M059J (cell line): Measurements from ENCODE around the gene IGF2BP3. TPM values are rescaled to one million over a fixed set of nuclear protein-coding genes. Genes with fewer than 3 reads are reported as not detected.

Experiments
- DNase-seq: peaks from one replicate; pipeline ENCODE4 v3.0.0-alpha.2; 2012; ENCODE audit warnings: low read depth
- total RNA-seq: library from RNA; depleted of rRNA; stranded (reverse); fragments of >200 nt; shearing (Covaris generic); gene quantifications from 2 replicates; pipeline ENCODE4 v1.2.3, GENCODE V29; 2014

The IGF2BP3 gene
- total RNA-seq, 1 experiment from 2014 or later = 50.6 TPM

DNA sequence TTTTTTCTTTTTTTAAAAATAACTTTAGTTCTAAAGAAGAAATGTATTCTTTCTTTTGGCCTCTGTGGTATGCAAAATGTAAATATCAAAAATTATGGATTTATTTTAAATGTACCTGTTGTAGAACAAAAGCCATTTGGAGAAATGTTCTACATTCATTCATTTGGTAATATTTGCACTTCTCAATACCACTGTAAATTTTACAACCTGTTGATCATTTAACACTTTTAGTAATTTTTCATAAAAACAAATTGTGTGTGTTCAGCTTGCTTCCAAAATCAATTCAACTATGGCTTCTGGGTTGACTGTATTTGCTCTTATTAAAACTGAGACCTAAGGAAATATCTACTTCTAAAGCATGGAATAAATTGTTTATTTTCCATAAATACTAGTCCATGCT lies 2.3 kb upstream of the IGF2BP3 start:
- no peak for DNase-seq

DNA sequence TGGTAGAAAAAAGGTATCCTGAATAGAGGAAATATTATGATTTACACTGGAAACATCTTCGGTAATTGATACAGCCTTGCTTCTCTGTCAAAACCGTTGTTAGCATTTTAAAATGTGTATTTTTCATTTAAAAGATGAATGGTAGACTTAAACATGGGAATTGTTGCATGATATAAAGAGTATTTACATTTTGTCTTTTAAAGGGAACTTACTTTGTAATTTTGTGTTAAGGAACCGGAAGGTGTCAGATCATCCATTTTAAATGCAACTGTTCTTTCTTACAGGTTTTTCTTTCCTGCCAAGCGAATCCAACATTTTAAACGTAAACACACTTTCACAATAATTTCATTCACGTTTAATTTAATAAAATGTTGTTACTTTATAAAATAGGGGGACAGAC lies 1.8 kb upstream of the IGF2BP3 start:
- no peak for DNase-seq

DNA sequence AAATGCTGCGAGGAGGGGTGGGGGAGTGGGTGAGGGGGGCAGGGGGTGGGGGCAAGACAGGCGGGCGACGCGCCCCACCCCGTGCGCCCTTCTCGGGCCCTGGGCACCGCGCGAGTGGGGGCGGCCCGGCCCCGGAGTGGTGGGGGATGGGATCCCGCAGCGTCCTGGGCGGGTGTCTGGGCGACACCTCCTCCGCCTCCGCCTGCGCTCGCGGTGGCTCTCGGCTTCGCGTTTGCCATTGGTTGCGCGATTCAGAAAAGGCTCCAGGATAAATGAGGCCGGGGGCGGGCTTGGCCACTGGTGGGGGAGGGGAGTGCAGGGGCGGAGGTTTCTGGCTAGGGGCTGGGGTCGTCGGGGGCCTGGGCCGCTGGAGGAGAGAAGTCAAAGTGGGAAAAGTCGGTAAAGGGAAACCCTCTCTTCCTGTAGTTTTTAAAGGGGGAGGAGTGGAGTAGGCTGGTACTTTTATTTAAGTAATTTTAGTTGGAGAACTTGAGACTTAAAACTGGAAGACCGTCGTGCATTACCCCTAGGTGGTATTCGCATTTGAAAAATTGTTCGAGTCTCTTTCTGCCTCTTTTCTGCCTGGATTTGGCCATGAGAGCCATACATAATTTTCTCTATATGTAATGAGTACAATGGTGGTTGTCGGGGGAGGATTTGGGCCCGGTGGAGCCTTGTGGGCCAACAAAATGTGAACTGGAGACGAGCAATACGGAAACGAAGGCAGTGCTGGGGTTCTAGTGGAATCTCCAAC lies 992 bp upstream of the IGF2BP3 start:
- DNase-seq = peak; percentile 87

DNA sequence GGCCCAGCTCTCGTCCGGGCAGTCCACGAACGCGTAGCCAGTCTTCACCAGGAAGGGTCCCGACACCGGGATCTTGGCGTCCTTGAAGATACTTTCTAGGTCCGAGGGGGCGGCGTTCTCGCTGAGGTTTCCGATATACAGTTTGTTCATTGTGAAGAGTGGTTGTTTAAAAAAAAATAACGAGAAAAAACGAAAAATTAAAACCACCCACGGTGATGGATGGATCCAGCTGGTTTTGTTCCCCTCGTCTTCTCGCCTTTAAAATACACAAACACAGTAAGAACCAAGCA lies 385 bp downstream of the IGF2BP3 start:
- DNase-seq = peak; percentile 43

DNA sequence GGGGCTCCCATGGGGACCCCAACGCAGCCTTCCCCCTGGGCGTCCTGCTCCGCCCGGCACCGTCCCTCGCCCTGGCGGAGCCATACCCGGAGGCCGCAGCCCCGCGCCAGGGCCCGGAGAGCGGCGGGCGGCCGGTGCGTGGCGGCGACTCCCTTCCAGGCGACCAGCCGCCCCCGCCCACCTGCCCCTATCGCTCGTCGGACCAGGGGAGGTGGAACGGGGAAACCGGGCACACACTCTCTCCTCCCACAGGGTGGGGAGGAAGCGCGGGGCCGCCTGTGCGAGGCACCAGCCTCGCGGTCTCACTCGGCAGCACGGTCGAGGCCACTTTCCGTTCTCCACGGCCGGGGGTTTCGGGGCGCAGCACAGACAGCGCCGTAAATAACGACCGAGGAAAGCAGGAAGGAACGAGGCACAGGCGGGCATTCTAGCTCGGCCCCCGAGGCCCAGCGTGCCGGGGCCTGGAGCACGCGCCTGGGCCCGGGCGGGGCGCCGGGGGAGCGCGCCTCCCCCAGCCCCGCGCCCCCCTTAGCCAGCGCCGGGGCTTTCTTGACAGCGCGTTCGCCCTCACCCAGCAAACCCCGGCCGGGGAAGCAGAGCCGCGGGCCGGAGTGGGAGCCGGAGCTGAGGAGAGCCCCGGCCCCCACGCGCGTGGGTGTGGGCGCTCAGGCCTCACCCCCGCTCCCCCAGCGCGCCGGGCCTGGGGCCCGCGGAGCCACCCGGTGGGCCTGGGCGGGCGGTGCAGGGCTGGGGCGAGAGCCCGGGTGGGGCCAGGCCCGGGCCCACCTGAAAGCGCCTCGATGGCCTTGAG lies 936 bp downstream of the IGF2BP3 start:
- DNase-seq = peak; percentile 49

DNA sequence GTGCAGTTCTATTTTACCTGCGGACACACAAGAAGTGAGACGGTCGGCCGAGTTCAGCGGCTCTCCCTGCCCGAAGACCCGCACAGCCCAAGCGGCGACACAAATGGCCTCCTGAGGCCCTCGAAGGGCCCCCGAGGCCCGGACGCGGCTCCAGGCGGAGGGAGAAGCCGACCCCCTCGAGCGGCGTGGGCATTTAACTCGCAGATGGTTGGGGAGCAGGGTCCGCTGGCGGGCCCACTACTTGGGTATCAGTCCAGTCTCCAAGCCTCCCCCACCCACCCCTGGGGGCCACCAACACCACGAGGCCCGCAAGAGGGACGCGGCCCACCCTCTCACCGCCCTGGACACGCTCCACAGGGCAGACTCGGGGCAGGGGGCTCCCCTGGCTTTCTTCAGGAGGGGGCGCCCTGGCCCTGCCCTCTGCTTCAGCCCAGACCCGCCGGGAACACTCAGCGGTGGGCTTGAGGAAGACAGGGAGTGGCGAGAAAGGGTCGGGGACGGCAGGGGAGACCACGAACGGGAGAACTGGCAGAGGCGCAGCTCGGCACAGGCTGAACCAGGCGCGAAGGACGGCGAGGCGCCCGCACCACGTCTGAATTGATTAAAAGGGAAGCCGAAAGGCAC lies 1.7 kb downstream of the IGF2BP3 start:
- no peak for DNase-seq

DNA sequence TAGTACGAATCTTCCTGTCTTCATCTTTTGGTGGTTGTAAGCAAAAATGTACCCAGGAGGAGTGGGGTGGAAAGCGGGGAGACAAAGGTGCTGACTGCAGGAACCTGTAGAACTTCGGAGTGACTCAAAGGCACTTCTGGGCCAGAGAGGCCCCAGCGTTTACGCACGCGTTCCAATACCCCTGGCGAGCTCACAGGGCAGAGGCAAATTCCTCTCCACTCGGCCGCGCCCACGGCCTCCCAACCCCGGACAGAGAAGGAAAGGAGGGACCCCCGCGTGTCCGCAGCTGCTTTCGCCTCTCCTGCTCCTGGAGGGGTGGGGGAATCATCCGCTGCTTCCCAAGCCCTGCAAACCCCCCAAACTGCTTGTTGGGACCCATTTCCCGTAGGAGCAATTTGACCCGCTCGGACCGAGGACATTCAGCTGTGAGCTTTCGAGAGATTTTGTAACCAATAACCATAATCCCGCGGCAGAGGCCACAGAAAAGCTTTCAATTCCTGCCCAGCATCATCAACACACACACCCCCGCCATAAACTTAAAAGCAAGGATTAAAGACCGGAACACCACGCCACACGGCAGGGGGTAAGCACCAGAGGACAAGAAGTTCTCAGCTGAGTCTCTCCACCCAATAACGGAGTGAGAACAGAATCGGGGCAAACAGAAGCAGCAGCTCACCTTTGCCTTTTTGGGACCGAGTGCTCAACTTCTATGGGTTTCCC lies 2.3 kb downstream of the IGF2BP3 start:
- peak; percentile 76 for DNase-seq

DNA sequence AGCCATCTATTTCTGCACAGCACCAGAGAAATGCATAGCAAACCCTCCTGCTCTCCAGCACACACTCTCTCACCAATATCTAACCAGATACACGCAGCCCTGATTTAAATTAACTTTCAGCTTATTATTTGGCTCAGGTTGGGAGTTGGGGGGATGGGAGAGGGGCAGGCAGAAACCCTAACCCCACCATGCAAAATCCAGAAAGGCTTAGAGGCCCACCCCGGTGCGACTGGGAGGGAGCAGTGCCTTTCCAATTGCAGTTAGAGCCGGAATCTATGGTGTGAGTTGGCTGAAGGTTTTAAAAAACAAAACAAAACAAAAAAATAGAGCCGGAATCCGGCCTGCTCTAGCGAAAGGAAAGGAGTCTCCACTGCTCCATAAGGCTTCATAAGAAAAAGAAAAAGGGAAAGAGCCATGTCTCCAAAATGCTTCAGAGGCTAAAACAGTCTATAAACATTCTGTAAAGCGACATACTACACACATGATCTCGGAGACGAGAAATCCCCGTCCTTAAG lies 2.9 kb downstream of the IGF2BP3 start:
- no peak for DNase-seq

DNA sequence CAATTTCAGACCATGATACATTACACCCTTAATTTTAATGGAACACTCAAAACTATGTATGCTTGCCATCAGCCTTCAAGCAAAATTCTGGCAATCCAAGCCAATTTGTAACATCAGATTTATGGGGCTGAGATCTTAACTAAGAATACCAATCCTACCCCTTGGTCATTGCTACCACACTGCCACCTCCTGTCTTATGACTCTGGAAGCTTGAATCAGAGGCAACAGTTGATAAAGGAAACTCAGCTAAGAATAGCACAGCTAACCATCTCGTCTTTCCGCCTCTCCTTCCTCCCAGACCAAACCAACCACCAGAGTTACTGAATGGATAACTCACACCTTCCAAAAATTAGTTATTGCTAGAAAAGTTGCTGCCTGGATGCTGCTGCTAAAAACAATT lies 7.4 kb downstream of the IGF2BP3 start:
- DNase-seq = peak; percentile 51

DNA sequence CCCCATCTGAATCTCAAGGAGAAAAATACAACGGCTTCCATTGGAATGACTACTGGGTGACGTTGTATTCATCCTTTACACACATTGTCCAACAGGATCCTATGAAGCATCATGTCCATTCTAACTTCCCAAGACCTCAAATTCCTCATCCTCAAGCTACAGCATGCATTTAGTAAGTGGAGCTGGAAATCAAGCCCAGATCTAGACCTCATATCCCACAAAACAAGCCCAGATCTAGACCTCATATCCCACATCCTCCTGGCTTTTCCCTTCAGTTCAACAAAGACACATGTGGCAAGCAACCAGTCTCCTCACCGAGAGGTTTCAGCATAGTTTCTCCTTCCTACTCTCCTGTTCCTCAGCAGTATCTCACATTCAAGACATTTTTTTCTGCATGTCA lies 12.2 kb downstream of the IGF2BP3 start:
- no peak for DNase-seq

DNA sequence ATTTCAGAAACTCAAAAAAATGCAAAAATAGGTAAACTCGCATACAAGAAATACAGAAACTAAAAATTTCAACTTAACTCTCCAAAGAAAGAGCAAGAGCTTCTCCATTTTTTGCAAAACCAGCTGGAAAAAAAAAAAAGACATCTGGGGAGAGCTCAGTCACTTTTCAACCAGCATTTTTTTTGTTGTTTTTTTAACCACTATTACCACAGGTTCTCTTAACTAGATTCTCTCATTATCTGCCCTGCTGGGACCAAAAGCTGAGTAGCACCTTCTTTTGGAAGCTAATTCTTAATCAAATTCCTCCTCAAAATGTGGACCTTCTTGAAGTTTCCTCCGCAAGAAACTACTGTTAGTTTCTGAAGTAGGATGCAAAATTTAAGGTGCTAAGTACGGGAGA lies 14.2 kb downstream of the IGF2BP3 start:
- DNase-seq = no peak

DNA sequence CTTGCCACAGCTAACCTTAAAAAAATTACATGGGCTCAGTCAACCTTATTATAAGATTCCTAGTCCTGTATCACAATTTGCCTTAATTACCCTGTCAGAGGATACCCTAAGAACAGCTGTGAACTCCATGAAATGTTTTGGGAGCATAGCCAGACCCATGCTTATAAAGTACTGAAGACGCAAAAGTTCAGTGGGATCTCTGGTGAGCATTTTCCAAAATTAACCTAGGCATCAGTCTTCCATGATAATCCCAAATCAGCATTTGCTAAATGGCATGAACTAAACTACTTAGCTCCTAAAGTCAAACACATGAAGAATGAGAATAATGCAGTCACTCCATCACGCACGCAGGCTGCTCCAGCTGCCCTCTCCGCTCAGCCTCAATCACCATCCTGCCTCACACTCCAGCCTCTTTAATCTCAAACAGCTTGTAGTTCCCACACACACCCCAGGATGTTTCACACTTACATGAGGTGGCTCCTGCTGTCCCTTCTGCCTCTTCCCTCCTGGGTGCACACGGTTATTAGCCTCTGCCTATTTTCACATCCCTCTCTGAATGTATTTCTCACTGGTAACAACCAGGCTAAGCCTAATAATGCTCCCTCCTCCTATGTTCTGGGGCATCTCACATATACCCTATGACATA lies 15.3 kb downstream of the IGF2BP3 start:
- no peak for DNase-seq

DNA sequence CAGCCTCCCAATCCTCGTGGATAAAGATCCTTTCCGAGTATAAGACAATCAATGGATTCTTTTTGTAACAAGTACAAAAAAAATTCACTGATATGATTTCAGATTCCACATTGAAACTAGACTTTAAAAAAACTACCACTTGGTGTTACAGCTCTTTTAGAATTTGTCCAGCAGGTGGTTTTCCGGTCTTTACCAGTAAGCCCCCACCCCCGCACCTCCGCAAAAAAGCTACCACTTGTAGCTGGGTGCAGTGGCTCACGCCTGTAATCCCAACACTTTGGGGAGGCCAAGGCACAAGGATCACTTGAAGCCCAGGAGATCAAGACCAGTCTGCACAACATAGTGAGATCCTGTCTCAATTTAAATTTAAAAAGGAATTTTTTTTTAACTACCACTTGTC lies 19.8 kb downstream of the IGF2BP3 start:
- no peak for DNase-seq

DNA sequence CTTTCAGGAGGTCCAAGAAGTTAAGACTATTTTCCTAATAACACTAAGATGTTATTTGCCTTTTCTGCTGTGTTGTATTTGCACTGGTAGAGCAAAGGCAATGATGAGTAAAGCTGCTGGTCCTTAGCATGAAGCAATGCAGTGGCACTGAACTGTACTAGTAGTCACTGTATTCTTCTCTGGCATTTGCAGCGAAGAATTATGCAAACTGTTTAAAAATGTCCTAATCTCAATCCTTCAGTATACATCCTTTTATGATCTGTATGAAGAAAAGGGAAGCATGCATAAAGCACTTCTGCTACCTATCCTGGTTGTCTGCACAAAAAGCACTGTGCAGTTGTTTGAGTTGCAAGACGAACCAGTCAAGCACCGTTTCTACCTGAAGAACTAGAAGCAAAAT lies 20.4 kb downstream of the IGF2BP3 start:
- no peak for DNase-seq

DNA sequence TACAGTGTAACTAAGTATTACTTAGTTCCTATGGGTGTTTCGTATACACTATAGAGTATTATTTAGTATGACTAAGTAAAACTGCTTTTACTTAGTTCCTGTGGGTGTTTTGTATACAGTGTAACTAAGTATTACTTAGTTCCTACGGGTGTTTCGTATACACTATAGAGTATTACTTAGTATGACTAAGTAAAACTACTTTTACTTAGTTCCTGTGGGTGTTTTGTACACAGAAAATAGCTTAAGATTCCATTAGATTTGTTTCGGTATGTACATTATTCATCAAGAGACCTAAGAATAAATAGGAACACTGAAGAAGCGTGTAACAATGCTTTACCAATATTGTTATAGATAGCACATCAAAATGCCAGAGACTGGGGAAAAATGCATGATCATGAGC lies 25.0 kb downstream of the IGF2BP3 start:
- no peak for DNase-seq

DNA sequence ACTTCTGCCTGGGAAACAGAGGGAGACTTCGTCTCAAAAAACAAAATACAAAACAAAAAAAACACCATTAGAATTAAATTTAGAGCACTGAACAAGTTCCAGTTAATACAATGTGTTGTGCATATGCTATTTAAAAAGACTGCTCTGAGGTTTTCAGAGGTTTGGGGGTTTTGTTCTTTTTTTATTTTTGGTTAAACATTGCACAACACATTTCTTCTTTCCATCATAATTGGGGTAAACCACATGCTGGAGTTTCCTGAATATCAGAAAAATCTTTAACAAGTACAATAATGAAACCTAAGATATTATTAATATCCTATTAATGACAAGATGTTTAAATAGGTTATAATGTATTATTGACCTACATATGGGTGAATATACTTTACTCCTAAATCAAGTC lies 26.3 kb downstream of the IGF2BP3 start:
- no peak for DNase-seq

DNA sequence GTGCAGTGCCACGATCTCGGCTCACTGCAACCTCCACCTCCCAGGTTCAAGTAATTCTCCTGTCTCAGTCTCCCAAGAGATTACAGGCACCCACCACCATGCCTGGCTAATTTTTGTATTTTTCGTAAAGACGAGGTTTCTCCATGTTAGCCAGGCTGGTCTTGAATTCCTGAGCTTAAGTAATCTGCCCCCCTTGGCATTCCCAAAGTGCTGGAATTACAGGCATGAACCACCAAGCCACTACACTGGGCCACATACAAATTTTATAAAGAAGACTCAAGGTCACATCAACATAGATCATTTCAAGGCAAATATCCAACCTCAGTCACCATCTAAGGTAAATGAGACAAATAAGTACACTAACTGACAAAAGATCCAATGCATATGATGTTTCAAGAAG lies 32.1 kb downstream of the IGF2BP3 start:
- no peak for DNase-seq

DNA sequence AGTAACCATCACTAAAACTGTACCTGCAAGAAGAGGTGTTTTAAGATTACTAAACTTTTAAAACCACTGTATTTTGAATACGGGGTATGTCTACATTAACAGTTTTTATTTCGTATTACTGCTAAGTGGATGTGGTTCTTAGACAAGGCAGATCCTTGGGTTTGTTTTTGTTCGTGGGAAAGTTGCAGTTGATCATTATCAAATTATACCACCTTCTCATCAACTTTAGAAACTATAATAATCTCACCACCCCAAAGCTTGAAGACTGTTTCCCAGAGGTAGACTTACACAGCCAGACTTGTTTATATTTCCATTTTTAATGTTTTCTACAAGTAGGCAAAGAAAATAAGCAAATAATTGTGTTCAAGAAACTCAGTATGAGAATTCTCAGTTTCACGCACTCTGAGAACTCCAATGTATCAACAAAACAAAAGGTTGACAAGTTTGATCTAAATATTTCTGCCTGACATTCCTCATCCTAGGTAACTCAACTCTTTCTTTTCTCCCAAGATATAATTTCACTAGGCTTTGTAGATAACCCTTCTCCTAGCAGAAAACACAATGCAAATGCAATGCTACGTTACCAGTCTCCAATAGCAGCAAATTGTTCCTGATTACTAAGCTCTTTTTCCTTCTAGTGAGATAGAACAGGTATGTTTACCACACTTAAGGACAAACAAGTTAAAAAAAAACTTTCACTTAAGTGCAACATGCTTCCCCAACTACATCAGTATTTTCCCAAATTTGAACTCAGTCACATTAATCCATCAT lies 36.0 kb downstream of the IGF2BP3 start:
- DNase-seq = no peak

DNA sequence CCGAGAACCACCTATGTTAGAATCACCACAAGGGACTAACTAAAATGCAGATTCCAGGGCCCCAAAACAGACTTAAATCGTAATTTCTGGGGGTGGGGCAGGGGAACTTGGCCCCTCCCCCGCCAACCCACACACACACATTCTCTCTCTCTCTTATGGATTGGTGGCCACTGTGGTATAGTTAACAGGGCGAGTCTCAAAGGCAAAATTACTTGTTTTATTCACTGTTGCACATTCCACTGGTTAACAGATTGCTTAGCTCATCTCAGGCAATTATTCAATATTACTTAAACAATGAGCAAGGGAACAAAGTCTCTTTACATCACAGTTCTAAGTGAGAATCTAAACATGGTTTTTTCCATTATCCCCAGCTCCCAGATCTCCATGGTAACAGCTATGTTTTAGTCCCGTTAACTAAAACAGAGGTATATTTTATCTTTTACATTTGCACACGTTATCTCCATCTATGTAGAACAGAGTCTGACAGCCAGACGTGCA lies 38.5 kb downstream of the IGF2BP3 start:
- DNase-seq = no peak

DNA sequence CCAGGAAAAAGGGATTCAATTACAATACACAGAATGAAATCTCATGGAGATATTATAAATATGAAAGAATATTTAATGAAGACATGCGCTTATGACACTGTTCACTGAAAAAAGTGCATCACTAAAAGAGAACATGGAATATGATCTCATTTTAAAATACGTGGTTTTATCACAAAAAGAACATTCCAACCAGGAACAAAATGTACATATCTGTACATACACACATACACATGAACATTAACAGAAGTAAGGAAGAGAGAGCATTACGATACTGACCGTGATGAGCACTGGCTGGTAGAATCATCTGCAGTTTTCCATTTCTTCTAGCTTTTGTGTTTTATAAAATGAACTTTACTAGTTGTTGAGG lies 39.4 kb downstream of the IGF2BP3 start:
- no peak for DNase-seq

DNA sequence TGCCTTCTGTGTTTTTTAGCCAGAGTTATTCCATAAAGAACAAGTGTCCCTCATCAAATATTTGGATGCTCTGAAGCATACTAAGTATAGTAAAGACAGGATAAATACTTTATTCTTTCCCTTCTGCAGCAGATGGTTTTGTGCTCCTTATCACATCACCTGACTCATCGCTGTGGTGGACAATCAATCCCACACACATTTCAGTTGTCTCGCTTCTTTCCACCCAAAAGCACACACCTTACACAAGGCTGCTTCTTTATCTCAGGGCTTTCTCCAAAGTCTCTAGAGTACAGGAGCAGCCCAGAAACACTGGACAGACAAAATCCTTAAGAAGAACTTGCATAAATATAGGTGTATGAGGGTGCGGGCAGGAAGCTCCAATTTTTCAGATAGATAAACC lies 43.4 kb downstream of the IGF2BP3 start:
- no peak for DNase-seq
